HG03520 (cell line): Measurements from ENCODE around the gene WDFY3.

Experiments used
- ATAC-seq: cut with Tn5 transposase; IDR thresholded peaks from one replicate; pipeline ENCODE4 v1.9.1; 2021; ENCODE audit warnings: mild to moderate bottlenecking, moderate library complexity; ENCODE audit not compliant: unreplicated experiment

WDFY3 gene

GRCh38 chr4:84948056-84948455, 18.4 kb downstream of the WDFY3 start:
- no peak for ATAC-seq

- ATAC-seq, result no peak
These were observed 21.5 kb downstream of the WDFY3 start for GRCh38 chr4:84944947-84945346.

- ATAC-seq, result no peak
These were observed 25.5 kb downstream of the WDFY3 start for GRCh38 chr4:84940960-84941359.

GRCh38 chr4:84939113-84939512, 27.4 kb downstream of the WDFY3 start:
- ATAC-seq, result no peak

GRCh38 chr4:84938316-84938715, 28.2 kb downstream of the WDFY3 start:
- ATAC-seq, result no peak

- ATAC-seq, result no peak
These were observed 29.0 kb downstream of the WDFY3 start for GRCh38 chr4:84937381-84937977.

- ATAC-seq, result no peak
These were observed 30.4 kb downstream of the WDFY3 start for GRCh38 chr4:84936123-84936522.

- ATAC-seq, result no peak
These were observed 34.0 kb downstream of the WDFY3 start for GRCh38 chr4:84932462-84932861.

GRCh38 chr4:84931961-84932360, 34.5 kb downstream of the WDFY3 start:
- no peak for ATAC-seq

GRCh38 chr4:84931274-84931673, 35.2 kb downstream of the WDFY3 start:
- no peak for ATAC-seq

- ATAC-seq, result no peak
These were observed 38.4 kb downstream of the WDFY3 start for GRCh38 chr4:84928089-84928488.

GRCh38 chr4:84927428-84927827, 39.1 kb downstream of the WDFY3 start:
- ATAC-seq, result no peak

- ATAC-seq, result no peak
These were observed 40.9 kb downstream of the WDFY3 start for GRCh38 chr4:84925558-84925957.

GRCh38 chr4:84924434-84924833, 42.1 kb downstream of the WDFY3 start:
- no peak for ATAC-seq

GRCh38 chr4:84920617-84921016, 45.9 kb downstream of the WDFY3 start:
- ATAC-seq, result no peak

GRCh38 chr4:84917869-84918600, 48.5 kb downstream of the WDFY3 start:
- no peak for ATAC-seq

- no peak for ATAC-seq
These were observed 49.2 kb downstream of the WDFY3 start for GRCh38 chr4:84917086-84917821.

- no peak for ATAC-seq
These were observed 50.3 kb downstream of the WDFY3 start for GRCh38 chr4:84916227-84916626.

- ATAC-seq, result no peak
These were observed 51.1 kb downstream of the WDFY3 start for GRCh38 chr4:84915396-84915780.

GRCh38 chr4:84914686-84915395, 51.6 kb downstream of the WDFY3 start:
- no peak for ATAC-seq

GRCh38 chr4:84913176-84913575, 53.3 kb downstream of the WDFY3 start:
- no peak for ATAC-seq
